NCI-H1048 (cell line): ENCODE data around the gene WNK3.

ENCODE experiments used
- DNase-seq: peaks from one replicate; lab custom pipeline; 2025; lab: John Stamatoyannopoulos, UW

Gene WNK3

GRCh38 chrX:54166915-54167314, 190.9 kb downstream of the WNK3 start:
- no peak for DNase-seq

GRCh38 chrX:54157561-54157960, 200.3 kb downstream of the WNK3 start:
- no peak for DNase-seq
